BLaER1 (cell line): ENCODE results near the gene JADE2.
A peak's percentile ranks its signal among the peaks of the same experiment; 100 is the strongest.
"Not testable (repeated sequence)": the region's sequence is repeated elsewhere in the genome, so short reads cannot be mapped to it uniquely, and the experiment has no call there.

Experiments used
- H3K27ac ChIP-seq: shearing (Covaris generic); formaldehyde crosslinking; 2 replicates; pipeline ENCODE4 v1.8.1; 2022
- H3K27me3 ChIP-seq: shearing (Covaris generic); formaldehyde crosslinking; 2 replicates; pipeline ENCODE4 v1.8.1; 2022
- H3K36me3 ChIP-seq: shearing (Covaris generic); formaldehyde crosslinking; 2 replicates; pipeline ENCODE4 v1.8.1; 2022
- H3K4me1 ChIP-seq: shearing (Covaris generic); formaldehyde crosslinking; 2 replicates; pipeline ENCODE4 v1.8.1; 2022
- H3K4me2 ChIP-seq: shearing (Covaris generic); formaldehyde crosslinking; 2 replicates; pipeline ENCODE4 v1.8.1; 2022
- H3K4me3 ChIP-seq: shearing (Covaris generic); formaldehyde crosslinking; 2 replicates; pipeline ENCODE4 v1.8.1; 2022
- H3K9ac ChIP-seq: shearing (Covaris generic); formaldehyde crosslinking; 2 replicates; pipeline ENCODE4 v1.8.1; 2022
- H3K9me3 ChIP-seq: shearing (Covaris generic); formaldehyde crosslinking; 2 replicates; pipeline ENCODE4 v1.8.1; 2022
- H4K20me1 ChIP-seq: shearing (Covaris generic); formaldehyde crosslinking; 2 replicates; pipeline ENCODE4 v1.8.1; 2022
- Cebpa-rat ChIP-seq: shearing (Covaris generic); IDR thresholded peaks from 2 replicates; pipeline ENCODE4 v1.8.1; 2022

The JADE2 gene

DNA sequence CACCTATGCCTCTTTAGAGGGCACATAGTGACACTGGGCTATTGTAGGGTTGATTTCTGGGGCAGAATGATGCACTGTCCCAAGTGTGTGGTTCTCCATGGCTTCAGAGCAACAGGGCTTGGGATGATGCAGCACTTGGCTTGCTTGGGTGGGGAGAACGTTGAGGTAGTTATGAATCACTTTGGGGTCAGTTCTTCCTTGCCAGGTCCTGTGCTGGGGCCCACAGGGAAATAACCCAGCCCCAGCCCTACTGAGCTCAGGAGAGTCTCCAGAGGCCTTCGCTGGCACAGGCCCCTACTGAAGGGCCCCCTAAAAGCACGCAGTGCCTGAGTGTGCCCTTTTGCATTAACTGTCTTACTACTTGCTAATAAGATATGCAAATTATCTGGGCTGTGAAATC, 24.2 kb downstream of the JADE2 start:
- Histone ChIP-seq H3K9me3 (no peaks in the 10 kb centered on the region), H3K36me3 (peaks cover 32% of the 10 kb centered on the region), H3K27me3 (no peaks in the 10 kb centered on the region), H3K9ac (no peak overlapping the region; the same call in 1 of the 2 replicates), H3K4me3 (no peak overlapping the region), H3K27ac (peak overlapping the region; percentile 97), H4K20me1 (no peaks in the 10 kb centered on the region), H3K4me1 (peaks cover 100% of the 10 kb centered on the region), H3K4me2 (peak overlapping the region; percentile 91)
- no peak for TF ChIP-seq Cebpa-rat

DNA sequence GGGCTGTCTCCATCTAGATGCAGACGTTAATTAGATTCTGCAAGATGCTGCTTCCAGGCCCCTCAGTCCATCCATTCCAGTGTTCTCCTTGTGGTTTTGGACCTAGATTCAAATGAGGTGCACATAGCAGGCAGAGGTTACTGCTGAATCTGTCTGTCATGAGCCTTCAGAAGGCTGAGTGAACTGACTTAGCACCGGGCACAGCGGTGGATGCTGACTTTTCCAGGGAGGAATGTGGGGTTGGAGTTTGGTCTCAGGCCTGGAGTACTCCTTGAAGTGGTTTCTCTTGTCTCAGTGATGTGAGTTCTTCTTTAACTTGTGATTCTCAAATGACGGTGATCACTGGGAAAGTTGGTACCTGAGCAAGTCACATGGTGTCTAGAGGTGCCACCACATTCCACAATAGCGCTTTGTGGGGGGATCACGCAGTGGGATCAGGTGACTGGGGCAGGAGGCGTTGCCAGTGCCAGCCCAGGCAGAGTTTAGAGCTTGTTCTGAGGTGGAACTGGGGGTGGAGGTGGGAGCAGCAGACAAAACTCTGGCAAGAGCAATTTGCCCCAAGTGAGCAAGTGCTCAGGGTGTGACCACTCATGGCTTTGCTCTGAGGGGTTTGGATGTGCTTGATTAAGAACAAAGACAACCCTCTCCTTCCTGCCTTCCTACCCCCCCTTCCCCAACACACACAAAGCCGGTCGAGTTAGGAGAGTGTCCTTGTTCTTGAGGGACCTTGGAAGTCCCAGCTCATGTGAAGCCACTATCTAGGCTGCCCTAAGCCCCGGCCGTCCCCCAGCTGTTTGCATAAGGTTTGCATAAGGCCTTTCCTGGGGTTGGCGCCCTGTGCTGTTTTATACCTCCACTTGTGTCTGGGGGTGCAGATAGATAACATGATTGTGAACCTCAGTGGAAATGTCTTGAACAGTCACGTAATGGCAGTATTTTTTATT, 25.1 kb downstream of the JADE2 start:
- Histone ChIP-seq H4K20me1 (no peaks in the 10 kb centered on the region), H3K4me2 (peak overlapping the region; percentile 91), H3K9ac (peak overlapping the region; percentile 66), H3K27ac (peak overlapping the region; percentile 97), H3K36me3 (peaks cover 32% of the 10 kb centered on the region), H3K4me1 (peaks cover 100% of the 10 kb centered on the region), H3K9me3 (no peaks in the 10 kb centered on the region), H3K27me3 (no peaks in the 10 kb centered on the region), H3K4me3 (no peak overlapping the region)
- TF ChIP-seq Cebpa-rat: no peak

DNA sequence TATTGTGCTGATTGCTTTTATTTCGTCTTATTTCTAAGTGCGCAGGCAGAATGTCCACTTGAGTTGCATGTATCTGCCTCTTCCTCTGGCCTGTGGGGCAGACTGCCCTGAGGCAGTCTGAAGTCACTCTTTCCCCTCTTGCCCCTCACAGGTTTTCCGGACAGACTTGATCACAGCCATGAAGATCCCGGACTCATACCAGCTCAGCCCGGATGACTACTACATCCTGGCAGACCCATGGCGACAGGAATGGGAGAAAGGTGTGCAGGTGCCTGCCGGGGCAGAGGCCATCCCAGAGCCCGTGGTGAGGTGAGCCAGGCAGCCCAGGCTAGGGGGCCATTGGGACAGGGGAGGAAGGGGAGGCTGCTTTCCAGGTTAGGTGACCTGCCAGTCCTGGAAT, 26.4 kb downstream of the JADE2 start:
- Histone ChIP-seq H3K36me3 (peaks cover 36% of the 10 kb centered on the region), H3K9me3 (no peaks in the 10 kb centered on the region), H3K4me3 (no peak overlapping the region), H4K20me1 (no peaks in the 10 kb centered on the region), H3K4me2 (peak overlapping the region; percentile 91), H3K27me3 (no peaks in the 10 kb centered on the region), H3K9ac (no peak overlapping the region), H3K27ac (peak overlapping the region; percentile 97; the same call in 1 of the 2 replicates), H3K4me1 (peaks cover 100% of the 10 kb centered on the region)
- TF ChIP-seq Cebpa-rat: no peak

DNA sequence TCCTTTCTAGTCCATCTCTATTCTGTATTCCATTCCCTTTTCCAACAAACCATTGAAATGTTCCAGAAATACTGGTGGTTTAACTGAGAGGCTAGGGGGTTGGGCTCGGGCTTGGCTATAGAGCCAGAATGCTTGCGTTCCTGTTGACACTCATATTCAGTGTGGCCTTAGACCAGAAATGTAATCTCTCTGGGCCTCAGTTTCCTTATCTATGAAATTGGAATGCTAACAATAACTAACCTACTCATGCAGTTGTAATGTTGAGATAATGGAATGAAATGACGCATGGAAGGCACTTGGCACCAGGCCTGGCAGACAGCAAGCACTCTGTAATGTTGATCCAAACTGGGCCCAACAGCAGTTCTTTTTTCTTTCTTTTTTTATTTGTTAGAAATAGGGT, 26.8 kb downstream of the JADE2 start:
- Histone ChIP-seq H4K20me1 (no peaks in the 10 kb centered on the region), H3K9ac (no peak overlapping the region), H3K4me2 (peak overlapping the region; percentile 91), H3K4me3 (no peak overlapping the region), H3K4me1 (peaks cover 97% of the 10 kb centered on the region), H3K27me3 (no peaks in the 10 kb centered on the region), H3K36me3 (peaks cover 36% of the 10 kb centered on the region), H3K9me3 (no peaks in the 10 kb centered on the region), H3K27ac (peak overlapping the region; percentile 97; the same call in 1 of the 2 replicates)
- TF ChIP-seq Cebpa-rat: no peak

DNA sequence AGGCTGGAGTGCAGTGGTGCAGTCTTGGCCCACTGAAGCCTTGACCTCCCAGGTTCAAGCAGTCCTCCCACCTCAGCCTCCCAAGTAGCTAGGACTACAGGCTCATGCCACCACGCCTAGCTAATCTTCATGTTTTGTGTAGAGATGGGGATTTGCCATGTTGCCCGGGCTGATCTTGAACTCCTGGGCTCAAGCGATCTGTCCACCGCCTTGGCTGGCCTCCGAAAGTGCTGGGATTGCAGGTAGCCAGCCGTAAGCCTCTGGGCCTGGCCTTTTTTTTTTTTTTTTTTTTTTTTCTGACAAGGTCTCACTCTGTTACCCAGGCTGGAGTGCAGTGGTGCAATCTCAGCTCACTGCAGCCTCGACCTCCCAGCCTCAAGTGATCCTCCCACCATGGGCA, 27.2 kb downstream of the JADE2 start:
- peak overlapping the region; percentile 46; the same call in 1 of the 2 replicates for H3K9ac ChIP-seq
- not testable (repeated sequence) for H3K4me3 ChIP-seq, H3K9me3 ChIP-seq, H3K27me3 ChIP-seq, H4K20me1 ChIP-seq
- peak overlapping the region; percentile 84 for H3K27ac ChIP-seq
- H3K4me2 ChIP-seq: peak overlapping the region; percentile 91
- peaks cover 92% of the 10 kb centered on the region for H3K4me1 ChIP-seq
- H3K36me3 ChIP-seq: peaks cover 33% of the 10 kb centered on the region

DNA sequence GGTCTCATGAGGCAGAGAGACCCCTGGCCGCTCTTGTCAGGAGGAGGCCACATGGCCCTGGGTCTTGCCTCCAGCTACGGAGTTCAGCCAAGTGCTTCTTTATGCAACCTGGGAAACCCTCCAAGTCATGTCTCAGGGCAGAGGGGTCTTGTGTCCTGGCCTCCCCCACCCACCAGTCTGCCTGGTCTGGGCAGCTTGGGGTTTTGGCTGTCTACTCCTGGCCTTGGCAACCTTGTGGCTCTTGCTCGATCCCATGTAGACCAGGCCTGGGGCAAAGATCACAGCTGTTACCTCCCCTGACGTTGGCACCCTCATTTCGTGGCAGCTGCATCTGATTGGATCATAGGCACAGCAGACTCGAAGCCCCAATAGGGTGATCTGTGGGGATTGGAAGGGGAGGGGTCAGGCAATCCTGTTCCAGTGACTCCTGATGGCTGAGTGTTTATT, 28.4 kb downstream of the JADE2 start:
- Histone ChIP-seq H3K4me1 (peaks cover 84% of the 10 kb centered on the region), H3K27ac (peak overlapping the region; percentile 84), H3K9ac (peak overlapping the region; percentile 46; the same call in 1 of the 2 replicates), H3K9me3 (no peaks in the 10 kb centered on the region), H3K27me3 (no peaks in the 10 kb centered on the region), H3K4me3 (no peak overlapping the region), H3K36me3 (peaks cover 27% of the 10 kb centered on the region), H4K20me1 (no peaks in the 10 kb centered on the region; the same call in 1 of the 2 replicates), H3K4me2 (peak overlapping the region; percentile 91)
- TF ChIP-seq Cebpa-rat: no peak

DNA sequence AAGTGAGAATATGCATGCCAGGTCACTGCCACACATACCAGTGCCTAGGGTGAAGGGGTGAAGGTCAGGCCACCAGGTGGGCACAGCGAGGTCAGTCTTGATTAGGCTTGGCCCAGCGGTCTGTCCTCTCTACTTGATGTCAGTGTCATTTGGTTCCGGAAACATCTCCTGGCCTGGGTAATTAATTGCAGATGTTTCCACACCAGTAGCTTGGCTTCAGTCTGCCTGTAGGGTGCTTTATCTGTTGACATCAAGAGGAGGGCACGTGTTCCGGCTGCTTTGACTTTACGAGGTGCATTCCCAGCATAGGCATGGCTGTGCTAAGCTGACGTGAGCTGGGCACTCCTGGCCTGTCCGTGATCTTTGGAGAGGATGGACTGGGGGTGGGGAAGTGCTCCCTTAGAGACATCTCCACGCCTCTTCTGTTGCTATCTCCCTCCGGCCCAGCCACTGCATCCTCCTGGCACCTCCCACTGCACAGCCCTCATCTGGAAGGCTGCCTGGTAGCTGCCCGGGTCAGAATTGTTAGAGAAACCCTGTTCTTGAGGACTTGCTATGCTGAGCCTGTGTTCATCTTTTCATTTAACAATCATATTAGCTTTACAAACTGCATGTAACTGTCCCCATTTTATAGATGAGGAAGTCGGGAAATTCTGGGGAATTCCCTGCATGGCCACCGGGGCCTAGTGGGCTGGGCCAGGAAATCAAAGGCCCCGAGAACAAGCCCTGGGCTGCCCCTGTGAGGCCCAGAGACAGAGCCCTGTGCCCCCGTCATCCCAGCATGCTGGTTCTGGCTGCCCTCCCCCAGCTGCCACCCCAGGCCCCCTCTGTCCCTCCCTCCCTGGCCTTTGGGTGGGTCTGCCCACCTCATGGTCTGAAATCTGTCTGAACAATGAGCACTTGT, 29.1 kb downstream of the JADE2 start:
- Histone ChIP-seq H3K4me1 (peaks cover 84% of the 10 kb centered on the region), H3K4me2 (peak overlapping the region; percentile 91), H3K9ac (peak overlapping the region; percentile 46), H3K27ac (peak overlapping the region; percentile 84), H3K9me3 (no peaks in the 10 kb centered on the region), H4K20me1 (no peaks in the 10 kb centered on the region; the same call in 1 of the 2 replicates), H3K4me3 (no peak overlapping the region; the same call in 1 of the 2 replicates), H3K36me3 (peaks cover 30% of the 10 kb centered on the region), H3K27me3 (no peaks in the 10 kb centered on the region)
- TF ChIP-seq Cebpa-rat: no peak

DNA sequence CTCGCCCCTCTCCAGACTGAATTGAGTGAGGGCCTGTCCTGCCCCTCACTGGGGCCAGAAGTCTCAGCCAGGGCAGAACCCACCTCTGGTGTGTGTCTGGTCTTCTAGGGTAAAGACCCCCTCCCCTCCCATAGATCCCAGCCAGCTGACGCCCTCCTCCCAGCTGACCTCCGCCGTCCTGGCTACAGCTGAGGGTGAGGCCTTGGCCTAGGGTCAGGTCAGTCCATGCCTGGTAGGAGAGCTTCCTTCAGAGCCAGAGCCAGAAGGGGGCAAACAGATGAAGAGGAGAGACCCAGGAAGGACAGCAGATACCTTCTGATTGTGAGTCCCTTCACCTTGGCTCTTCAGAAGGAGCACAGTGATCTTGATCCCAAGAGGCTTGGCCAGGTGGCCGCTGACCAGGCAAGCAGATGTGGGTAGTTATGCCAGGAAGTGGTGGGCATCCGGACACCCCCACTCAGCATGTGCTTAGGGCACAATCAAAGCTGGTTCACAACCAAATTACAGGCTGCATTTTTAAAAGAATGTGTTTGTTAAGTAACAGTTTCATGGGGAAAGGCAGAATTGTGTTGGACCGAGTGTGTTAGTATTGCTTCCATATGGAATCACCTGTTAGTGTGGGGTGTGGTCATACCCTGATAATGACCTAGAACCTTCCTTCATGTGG, 29.9 kb downstream of the JADE2 start:
- H3K9me3 ChIP-seq: no peaks in the 10 kb centered on the region
- H3K4me1 ChIP-seq: peaks cover 79% of the 10 kb centered on the region
- no peak for TF ChIP-seq Cebpa-rat
- H4K20me1 ChIP-seq: no peaks in the 10 kb centered on the region; the same call in 1 of the 2 replicates
- H3K27ac ChIP-seq: peak overlapping the region; percentile 84
- peak overlapping the region; percentile 46 for H3K9ac ChIP-seq
- H3K27me3 ChIP-seq: no peaks in the 10 kb centered on the region
- no peak overlapping the region; the same call in 1 of the 2 replicates for H3K4me3 ChIP-seq
- H3K36me3 ChIP-seq: peaks cover 38% of the 10 kb centered on the region
- peak overlapping the region; percentile 91 for H3K4me2 ChIP-seq

DNA sequence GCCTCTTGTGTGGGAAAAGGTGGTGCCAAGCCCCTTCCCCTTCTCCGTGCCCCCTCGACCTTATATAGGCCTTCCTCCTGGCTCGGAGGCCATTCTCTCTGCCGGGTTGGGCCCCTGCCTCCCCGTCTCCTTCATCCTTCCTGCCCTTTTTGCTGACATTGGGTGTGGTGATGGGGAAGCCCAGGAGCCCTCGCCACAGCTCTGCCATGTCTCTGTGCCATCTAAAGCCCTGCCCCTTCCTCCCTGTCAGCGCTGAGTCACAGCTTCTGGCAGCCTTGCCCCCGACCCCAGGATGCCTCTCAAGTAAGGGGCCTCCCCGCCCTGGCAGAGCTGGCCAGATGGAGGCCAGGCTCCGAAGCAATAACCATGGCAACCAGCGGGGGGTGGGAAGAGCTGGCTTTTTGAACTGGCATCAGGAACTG, 30.4 kb downstream of the JADE2 start:
- Histone ChIP-seq H3K4me2 (peak overlapping the region; percentile 91), H3K9ac (peak overlapping the region; percentile 46; the same call in 1 of the 2 replicates), H3K27me3 (no peaks in the 10 kb centered on the region), H3K4me3 (no peak overlapping the region), H3K4me1 (peaks cover 74% of the 10 kb centered on the region), H3K27ac (peak overlapping the region; percentile 84), H4K20me1 (no peaks in the 10 kb centered on the region; the same call in 1 of the 2 replicates), H3K36me3 (peaks cover 44% of the 10 kb centered on the region), H3K9me3 (no peaks in the 10 kb centered on the region)
- TF ChIP-seq Cebpa-rat: no peak

DNA sequence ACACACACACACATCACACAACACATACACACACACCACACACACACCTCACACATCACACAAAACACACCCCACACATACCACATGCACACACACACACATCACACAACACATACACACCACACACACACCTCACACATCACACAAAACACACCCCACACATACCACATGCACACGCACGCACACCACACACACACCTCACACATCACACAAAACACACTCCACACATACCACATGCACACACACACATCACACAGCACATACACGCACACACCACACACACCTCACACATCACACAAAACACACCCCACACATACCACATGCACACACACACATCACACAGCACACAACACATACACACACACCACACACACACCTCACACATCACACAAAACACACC, 31.1 kb downstream of the JADE2 start:
- H3K4me3 ChIP-seq, H4K20me1 ChIP-seq, H3K27me3 ChIP-seq, H3K9ac ChIP-seq, H3K27ac ChIP-seq, H3K9me3 ChIP-seq: not testable (repeated sequence)
- peak overlapping the region; percentile 91 for H3K4me2 ChIP-seq
- H3K4me1 ChIP-seq: peaks cover 67% of the 10 kb centered on the region
- peaks cover 51% of the 10 kb centered on the region for H3K36me3 ChIP-seq
